NK-92 (cell line): ENCODE data around the gene C10orf71.

Experiments
- DNase-seq: peaks from one replicate; lab custom pipeline; 2025; ENCODE audit not compliant: unreplicated experiment; lab: John Stamatoyannopoulos, UW

Gene C10orf71

GRCh38 chr10:49359349-49360270 is 60.6 kb downstream of the C10orf71 start:
- no peak for DNase-seq

- no peak for DNase-seq
Observed at GRCh38 chr10:49360271-49361177, 61.6 kb downstream of the C10orf71 start.

GRCh38 chr10:49361178-49361554 is 62.2 kb downstream of the C10orf71 start:
- DNase-seq, result no peak

GRCh38 chr10:49361735-49362568 is 63.0 kb downstream of the C10orf71 start:
- no peak for DNase-seq

- no peak for DNase-seq
Observed at GRCh38 chr10:49362596-49363260, 63.8 kb downstream of the C10orf71 start.

GRCh38 chr10:49363309-49364031 is 64.5 kb downstream of the C10orf71 start:
- DNase-seq, result no peak

- no peak for DNase-seq
Observed at GRCh38 chr10:49364051-49364450, 65.1 kb downstream of the C10orf71 start.

GRCh38 chr10:49364747-49365146 is 65.8 kb downstream of the C10orf71 start:
- DNase-seq, result no peak

- DNase-seq, result no peak
Observed at GRCh38 chr10:49365275-49365674, 66.3 kb downstream of the C10orf71 start.

GRCh38 chr10:49365675-49366415 is 66.9 kb downstream of the C10orf71 start:
- DNase-seq, result no peak

GRCh38 chr10:49366460-49366859 is 67.5 kb downstream of the C10orf71 start:
- no peak for DNase-seq

- no peak for DNase-seq
Observed at GRCh38 chr10:49367600-49367999, 68.6 kb downstream of the C10orf71 start.

GRCh38 chr10:49368256-49368655 is 69.3 kb downstream of the C10orf71 start:
- DNase-seq, result no peak

GRCh38 chr10:49369216-49370162 is 70.5 kb downstream of the C10orf71 start:
- no peak for DNase-seq

- no peak for DNase-seq
Observed at GRCh38 chr10:49370326-49371100, 71.5 kb downstream of the C10orf71 start.

GRCh38 chr10:49371967-49372366 is 73.0 kb downstream of the C10orf71 start:
- DNase-seq, result no peak

GRCh38 chr10:49373361-49373760 is 74.4 kb downstream of the C10orf71 start:
- no peak for DNase-seq
